ENCODE results near the gene NLN.
"Not testable (repeated sequence)": the region's sequence is repeated elsewhere in the genome, so short reads cannot be mapped to it uniquely, and the experiment has no call there.

The NLN gene

DNA sequence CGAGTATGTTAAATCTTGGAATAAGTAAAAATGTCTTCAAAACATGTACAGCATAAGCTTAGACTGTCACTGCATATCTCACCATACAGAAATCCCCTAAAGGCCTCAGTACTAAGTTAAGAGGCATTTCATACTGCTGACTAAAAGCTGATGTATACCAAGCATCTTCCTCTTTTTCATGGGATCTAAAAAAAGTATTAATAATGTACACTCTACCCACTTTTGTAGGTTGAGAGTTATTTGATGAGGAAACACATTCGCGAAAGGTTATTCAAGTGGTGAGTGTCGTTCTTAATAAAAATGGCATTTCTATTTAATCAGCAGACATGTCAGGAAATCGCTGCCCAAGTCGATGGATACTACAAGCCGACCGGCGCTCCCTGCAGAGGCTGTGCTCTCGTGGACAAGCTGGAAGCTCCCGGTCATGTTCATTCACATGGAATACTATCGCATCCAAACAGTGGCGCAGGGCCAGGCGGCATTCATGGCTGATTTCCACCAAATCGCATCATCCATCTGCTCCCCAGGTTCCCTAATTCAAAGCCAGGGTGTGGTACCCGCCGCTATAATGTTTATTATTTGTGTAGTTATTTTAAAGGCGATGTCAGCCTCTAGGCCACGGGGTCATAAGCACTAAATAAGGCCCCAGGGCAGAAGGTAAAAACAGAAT is 820 bp upstream of the NLN start:
- no peaks in the 10 kb centered on the region for H3K9me3 Mint-ChIP-seq (ENCODE audit: low read depth)
- peak overlapping the region; percentile 91 for H3K4me3 Mint-ChIP-seq
- H3K4me1 Mint-ChIP-seq (ENCODE audit: low read depth), result peaks cover 27% of the 10 kb centered on the region
- peak overlapping the region; percentile 95 for H3K27ac Mint-ChIP-seq
- H3K27me3 Mint-ChIP-seq, result no peaks in the 10 kb centered on the region
- H3K36me3 Mint-ChIP-seq, result no peaks in the 10 kb centered on the region

DNA sequence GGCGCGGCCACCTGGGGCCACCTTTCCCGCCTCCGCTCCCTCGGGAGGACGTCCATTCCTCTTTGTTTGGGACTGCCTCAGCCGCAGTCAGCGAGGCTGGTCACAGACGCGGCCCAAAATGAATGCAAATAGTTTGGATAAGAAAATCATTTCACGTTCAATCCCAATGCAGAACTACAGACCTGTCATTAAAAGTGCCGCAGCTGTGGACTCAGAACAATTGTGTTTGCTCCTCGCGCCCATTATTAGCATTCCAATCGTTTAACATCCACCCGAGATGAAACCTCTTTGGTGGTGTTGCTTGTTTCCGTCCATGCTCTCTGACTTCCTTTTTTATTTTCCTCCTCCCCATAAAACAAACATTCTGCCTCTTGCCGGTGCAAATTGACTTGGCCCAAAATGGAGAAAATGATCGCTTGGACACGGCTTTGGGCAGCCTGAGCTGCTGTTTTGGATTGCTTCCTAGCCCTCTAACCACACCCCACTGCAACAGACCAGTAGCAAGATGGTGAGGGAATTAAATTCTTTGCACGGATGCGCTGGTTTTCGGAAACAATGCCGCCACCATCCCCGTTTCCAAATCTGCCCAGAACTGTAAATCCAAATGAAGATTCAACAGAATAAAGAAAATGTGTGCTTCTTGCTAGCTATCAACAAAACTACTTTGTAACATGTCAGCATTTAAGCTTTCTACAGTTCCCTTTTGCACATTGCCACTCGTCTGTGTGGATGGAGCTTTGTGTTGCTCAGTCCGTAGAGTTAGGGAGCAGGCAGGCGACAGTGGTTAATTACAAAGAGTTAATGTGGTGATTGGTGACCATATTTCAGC is 784 bp downstream of the NLN start:
- Mint-ChIP-seq H3K4me3 (peak overlapping the region; percentile 92), H3K27me3 (no peaks in the 10 kb centered on the region), H3K9me3 (ENCODE audit: low read depth) (no peaks in the 10 kb centered on the region), H3K36me3 (no peaks in the 10 kb centered on the region), H3K27ac (peak overlapping the region; percentile 97), H3K4me1 (ENCODE audit: low read depth) (peaks cover 27% of the 10 kb centered on the region)

DNA sequence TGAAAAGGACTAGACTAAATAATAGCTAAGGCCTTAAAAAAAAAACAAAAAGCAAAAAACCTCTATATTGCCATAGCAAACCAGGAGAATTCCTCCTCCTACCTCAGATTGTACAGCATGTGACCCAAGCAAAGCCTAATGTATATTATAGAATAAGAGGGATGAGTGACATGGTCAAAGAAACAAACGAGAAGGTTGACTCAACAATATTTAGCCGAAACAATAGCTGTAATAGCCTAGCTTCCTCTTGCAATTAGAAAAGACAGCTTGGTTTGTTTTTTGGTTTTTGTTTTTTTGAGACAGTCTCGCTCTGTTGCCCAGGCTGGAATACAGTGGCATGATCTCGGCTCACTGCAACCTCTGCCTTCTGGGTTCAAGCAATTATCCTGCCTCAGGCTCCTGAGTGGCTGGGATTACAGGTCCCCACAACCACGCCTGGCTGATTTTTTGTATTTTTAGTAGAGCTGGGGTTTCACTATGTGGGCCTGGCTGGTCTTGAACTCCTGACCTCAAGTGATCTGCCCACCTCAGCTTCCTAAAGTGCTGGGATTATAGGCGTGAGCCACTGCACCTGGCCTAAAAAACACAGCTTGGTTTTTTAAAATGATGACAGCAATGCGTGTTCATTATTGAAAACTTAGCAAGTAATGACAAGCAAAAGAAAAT is 5.6 kb downstream of the NLN start:
- no peak overlapping the region for H3K27ac Mint-ChIP-seq
- H3K4me1 Mint-ChIP-seq (ENCODE audit: low read depth), result peaks cover 13% of the 10 kb centered on the region
- H3K4me3 Mint-ChIP-seq, result no peak overlapping the region
- peaks cover 2% of the 10 kb centered on the region for H3K36me3 Mint-ChIP-seq
- H3K27me3 Mint-ChIP-seq, result no peaks in the 10 kb centered on the region
- H3K9me3 Mint-ChIP-seq (ENCODE audit: low read depth), result no peaks in the 10 kb centered on the region

DNA sequence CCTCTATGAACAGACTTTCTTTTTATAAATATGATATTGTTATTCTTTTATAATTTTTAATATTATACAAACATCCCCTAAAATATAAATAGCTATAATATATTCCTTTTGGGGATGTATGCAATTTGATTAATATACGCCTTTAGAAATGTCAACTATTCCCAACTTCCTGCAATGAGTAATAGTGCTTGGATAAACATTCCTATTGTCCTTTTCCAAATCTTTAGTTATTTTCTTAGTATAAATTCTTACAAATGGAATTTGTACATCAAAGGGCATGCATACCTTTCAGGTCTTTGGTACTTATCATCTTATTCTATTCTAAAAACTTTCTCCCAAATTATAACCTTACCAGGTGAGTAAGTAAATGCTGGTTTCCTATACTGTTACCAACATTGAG is 6.2 kb downstream of the NLN start:
- Mint-ChIP-seq H3K36me3 (peaks cover 2% of the 10 kb centered on the region), H3K27me3 (no peaks in the 10 kb centered on the region), H3K9me3 (ENCODE audit: low read depth) (no peaks in the 10 kb centered on the region), H3K4me1 (ENCODE audit: low read depth) (peaks cover 8% of the 10 kb centered on the region), H3K4me3 (no peak overlapping the region), H3K27ac (no peak overlapping the region)

DNA sequence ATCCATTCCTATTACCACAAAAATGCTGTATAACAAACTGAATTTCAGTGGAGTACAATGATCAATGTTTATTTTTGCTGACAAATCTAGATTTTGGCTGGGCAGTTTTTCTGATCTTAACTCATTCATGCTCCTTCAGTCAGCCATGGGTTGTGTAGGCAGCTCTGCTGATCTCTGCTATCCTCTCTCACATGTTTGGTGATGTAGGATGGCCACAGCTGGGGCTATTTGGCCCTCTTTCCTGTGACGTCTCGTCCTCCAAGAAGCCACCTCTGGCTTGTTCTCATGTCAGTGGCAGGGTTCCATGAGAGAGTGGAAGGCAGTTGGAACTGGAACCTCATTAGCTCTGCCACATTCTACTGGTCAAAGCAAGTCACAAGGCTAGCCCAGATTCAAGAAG is 8.9 kb downstream of the NLN start:
- H3K9me3 Mint-ChIP-seq (ENCODE audit: low read depth), result no peaks in the 10 kb centered on the region
- peaks cover 16% of the 10 kb centered on the region for H3K4me1 Mint-ChIP-seq (ENCODE audit: low read depth)
- H3K4me3 Mint-ChIP-seq, result no peak overlapping the region
- H3K36me3 Mint-ChIP-seq, result peaks cover 5% of the 10 kb centered on the region
- H3K27me3 Mint-ChIP-seq, result no peaks in the 10 kb centered on the region
- no peak overlapping the region for H3K27ac Mint-ChIP-seq

DNA sequence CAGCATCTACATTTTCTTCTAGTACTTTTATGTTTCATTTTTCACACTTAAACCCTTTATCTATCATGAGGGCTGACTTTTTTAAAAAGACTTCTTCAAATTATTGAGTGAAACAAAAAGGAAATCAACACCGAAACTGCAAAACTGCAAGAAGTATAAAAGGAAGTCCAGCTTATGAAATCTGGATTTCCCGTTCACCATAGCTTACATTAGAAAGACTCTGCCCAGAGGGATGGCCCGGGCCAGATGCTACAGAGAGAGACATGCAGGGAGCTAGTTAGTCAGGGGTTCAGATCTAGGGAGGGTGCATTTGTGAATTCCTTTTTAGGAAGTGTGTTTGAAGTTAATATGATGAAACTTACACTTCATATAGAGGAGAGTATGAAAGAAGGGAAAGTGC is 10.0 kb downstream of the NLN start:
- H3K9me3 Mint-ChIP-seq (ENCODE audit: low read depth); H3K36me3 Mint-ChIP-seq; H3K4me3 Mint-ChIP-seq; H3K27me3 Mint-ChIP-seq; H3K27ac Mint-ChIP-seq: not testable (repeated sequence)
- H3K4me1 Mint-ChIP-seq (ENCODE audit: low read depth), result peaks cover 16% of the 10 kb centered on the region

DNA sequence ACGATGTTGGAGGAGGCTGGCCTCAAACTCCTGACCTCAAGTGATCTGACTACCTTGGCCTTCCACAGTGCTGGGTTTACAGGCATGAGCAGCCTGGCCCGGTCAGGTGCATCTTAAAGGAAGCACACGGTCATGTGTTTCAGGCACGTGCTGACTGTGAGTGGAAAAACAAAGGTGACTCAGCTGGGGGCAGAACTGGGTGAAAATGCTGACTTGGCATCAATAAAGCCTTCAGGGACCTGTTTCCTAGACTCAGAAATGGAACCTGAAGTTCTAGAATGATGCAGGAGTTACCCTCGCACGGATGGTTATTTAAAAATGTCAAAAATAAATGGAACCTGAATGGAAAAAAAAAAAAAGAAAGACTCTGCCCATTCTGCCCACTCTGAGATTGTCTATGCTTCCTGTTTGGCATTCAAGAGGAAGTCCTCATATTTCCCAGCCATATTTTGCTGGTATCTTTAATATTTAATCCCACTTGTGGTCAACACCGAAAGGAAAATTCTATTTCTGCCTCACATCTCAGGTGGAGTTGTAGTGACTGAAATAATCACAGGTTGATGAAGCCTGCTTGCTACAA is 12.3 kb downstream of the NLN start:
- H3K27me3 Mint-ChIP-seq, H3K27ac Mint-ChIP-seq, H3K4me3 Mint-ChIP-seq: not testable (repeated sequence)

DNA sequence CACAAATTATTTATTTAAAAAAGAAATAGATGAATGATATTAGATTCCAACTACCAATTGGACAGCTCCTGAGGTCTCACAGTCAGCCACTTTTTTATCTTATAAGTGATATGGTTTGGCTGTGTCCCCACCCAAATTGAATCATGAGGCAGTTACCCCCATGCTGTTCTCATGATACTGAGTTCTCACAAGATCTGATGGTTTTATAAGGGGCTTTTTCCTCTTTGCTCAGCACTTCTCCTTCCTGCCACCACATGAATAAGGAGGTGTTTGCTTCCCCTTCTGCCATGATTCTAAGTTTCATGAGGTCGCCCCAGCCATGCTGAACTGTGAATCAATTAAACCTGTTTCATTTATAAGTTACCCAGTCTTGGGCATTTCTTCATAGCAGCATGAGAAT is 12.9 kb downstream of the NLN start:
- Mint-ChIP-seq H3K36me3 (peaks cover 7% of the 10 kb centered on the region), H3K27ac (no peak overlapping the region), H3K4me1 (ENCODE audit: low read depth) (peaks cover 16% of the 10 kb centered on the region), H3K9me3 (ENCODE audit: low read depth) (no peaks in the 10 kb centered on the region), H3K27me3 (no peaks in the 10 kb centered on the region), H3K4me3 (no peak overlapping the region)

More for the DNA sequence above, 12.3 kb downstream of the NLN start:
- peaks cover 16% of the 10 kb centered on the region for H3K4me1 Mint-ChIP-seq (ENCODE audit: low read depth)
- not testable (repeated sequence) for H3K36me3 Mint-ChIP-seq; H3K9me3 Mint-ChIP-seq (ENCODE audit: low read depth)

DNA sequence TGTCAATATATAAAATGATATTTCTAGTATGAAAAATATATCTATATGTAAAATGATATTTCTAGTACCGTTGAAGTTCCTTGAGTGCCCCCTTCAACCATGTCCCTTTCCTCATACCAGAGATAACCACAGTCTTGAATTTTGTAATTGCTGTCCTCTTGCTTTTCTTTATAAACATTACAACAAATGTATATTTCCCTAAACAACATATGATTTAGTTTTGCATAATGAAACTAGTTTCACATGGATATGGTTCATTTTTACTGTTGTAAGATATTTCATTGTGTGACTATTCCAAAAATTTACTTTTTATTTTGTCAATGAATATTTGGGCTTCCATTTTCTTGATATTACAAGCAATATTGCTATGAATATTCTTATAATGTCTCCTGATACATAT is 14.0 kb downstream of the NLN start:
- Mint-ChIP-seq H3K36me3 (peaks cover 5% of the 10 kb centered on the region), H3K9me3 (ENCODE audit: low read depth) (no peaks in the 10 kb centered on the region), H3K27ac (no peak overlapping the region), H3K4me3 (no peak overlapping the region), H3K4me1 (ENCODE audit: low read depth) (peaks cover 16% of the 10 kb centered on the region), H3K27me3 (no peaks in the 10 kb centered on the region)

DNA sequence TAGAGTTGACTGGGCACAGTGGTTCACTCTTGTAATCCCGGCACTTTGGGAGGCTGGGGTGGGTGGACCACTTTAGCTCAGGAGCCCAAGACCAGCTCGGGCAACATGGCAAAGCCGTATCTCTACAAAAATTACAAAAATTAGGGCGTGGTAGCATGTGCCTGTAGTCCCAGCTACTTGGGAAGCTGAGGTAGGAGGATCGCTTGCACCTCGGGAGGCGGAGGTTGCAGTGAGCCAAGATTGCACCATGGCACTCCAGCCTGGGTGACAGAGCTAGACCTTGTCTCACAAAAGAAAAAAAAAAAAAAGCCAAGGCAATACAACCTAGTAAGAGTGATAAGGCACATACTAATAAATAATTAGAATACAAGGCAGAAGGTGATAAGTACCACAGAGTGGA is 15.8 kb downstream of the NLN start:
- Mint-ChIP-seq H3K4me3 (no peak overlapping the region), H3K27ac (no peak overlapping the region)

DNA sequence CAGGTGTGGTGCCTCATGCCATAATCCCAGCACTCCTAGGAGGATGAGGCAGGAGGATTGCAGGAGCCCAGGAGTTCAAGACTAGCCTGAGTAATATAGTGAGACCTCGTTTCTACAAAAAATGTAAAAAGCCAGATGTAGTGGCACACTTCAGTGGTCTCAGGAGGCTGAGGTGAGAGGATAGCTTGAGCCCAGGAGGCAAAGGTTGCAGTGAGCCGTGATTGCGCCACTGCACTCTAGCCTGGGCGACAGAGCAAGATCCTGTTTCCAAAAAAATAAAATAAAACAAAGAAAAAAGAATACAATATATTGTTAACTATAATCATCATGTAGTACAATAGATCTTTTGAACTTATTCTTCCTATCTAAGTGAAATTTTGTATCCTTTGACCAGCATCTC is 16.3 kb downstream of the NLN start:
- no peak overlapping the region for H3K27ac Mint-ChIP-seq
- H3K9me3 Mint-ChIP-seq (ENCODE audit: low read depth), result no peaks in the 10 kb centered on the region
- no peaks in the 10 kb centered on the region for H3K27me3 Mint-ChIP-seq
- peaks cover 5% of the 10 kb centered on the region for H3K36me3 Mint-ChIP-seq
- H3K4me1 Mint-ChIP-seq (ENCODE audit: low read depth), result peaks cover 20% of the 10 kb centered on the region
- H3K4me3 Mint-ChIP-seq, result no peak overlapping the region

More for the DNA sequence above, 15.8 kb downstream of the NLN start:
- no peaks in the 10 kb centered on the region for H3K27me3 Mint-ChIP-seq
- H3K4me1 Mint-ChIP-seq (ENCODE audit: low read depth), result peaks cover 18% of the 10 kb centered on the region
- peaks cover 5% of the 10 kb centered on the region for H3K36me3 Mint-ChIP-seq
- no peaks in the 10 kb centered on the region for H3K9me3 Mint-ChIP-seq (ENCODE audit: low read depth)

DNA sequence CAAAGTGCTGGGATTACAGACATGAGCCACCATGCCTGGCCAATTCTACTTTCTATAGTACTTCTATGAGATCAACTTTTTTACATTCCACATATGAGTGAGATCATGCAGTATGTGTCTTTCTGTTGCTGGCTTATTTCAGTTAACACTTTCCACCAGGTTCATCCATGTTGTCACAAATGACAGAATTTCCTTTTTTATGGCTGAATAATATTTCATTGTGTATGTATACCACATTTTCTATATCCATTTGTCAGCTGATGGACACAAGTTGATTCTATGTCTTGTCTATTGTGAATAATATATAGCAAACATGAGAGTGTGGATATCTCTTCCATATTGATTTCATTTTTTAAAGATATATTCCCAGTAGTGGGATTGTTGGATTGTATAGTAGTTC is 17.2 kb downstream of the NLN start:
- H3K36me3 Mint-ChIP-seq, result peaks cover 5% of the 10 kb centered on the region
- peaks cover 20% of the 10 kb centered on the region for H3K4me1 Mint-ChIP-seq (ENCODE audit: low read depth)
- no peaks in the 10 kb centered on the region for H3K9me3 Mint-ChIP-seq (ENCODE audit: low read depth)
- no peaks in the 10 kb centered on the region for H3K27me3 Mint-ChIP-seq
- no peak overlapping the region for H3K4me3 Mint-ChIP-seq
- H3K27ac Mint-ChIP-seq, result no peak overlapping the region

DNA sequence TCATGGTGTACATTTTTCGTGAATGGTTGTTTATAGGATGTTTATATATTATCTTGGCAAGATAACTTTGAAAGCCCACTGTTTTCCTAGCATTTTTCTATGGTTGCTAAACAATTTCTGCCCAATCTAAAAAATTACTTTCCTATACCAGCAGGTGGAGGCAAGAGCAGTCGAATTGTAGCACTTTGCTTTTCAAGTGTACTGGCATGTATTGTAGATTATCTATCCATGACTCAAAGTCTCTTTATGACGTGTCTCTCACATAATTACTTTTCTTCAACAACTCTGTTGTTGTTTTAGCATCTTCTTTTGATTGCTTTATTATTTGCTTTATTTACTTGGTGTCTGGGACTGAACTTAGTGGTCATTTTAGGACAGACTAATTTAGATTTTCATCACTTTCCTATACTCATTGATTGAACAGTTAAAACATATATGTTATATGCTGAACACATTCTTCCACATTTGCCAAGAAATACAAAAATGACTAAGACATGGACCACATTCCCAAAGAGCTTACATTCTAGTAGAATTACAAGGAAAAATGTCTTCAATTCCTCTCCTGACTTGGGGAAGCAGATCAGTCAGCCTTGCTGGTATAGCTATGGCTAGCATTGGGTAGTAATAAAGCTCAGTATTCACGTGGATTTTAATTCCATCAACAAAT is 20.7 kb downstream of the NLN start:
- Mint-ChIP-seq H3K4me3 (no peak overlapping the region), H3K27me3 (no peaks in the 10 kb centered on the region), H3K4me1 (ENCODE audit: low read depth) (peaks cover 4% of the 10 kb centered on the region), H3K27ac (no peak overlapping the region), H3K9me3 (ENCODE audit: low read depth) (no peaks in the 10 kb centered on the region), H3K36me3 (peaks cover 8% of the 10 kb centered on the region)

DNA sequence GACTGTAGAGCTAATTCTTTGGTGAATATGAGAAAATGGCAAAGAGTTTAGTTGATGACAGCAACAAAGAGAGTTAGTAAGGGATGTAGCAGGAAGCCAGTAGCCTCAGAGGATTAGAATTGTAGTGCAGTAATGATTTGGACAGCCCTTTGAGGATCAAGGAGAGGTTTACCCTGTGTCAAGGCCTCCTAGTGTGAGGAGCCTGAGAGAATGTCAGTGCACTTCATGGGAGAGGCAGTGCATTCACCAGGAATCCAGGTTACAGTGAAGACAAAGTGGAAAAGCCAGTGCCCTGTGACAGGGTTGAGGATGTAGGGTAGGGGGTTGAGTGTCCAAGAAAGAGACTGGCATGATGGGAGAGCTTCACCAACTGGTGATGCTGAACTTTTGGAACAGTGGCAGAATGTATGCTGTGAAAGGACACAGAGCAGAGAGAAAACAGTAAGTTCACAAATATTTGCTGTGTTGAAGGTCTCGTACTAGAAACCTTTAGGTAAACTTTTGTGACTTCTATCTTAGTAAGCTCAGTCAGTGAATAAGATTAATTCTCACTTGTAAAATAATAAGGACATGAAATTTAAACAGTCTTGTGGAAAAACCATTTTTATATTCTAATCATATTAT is 27.3 kb downstream of the NLN start:
- no peak overlapping the region for H3K27ac Mint-ChIP-seq

More for the DNA sequence above, 27.3 kb downstream of the NLN start:
- H3K27me3 Mint-ChIP-seq, result no peaks in the 10 kb centered on the region
- no peak overlapping the region for H3K4me3 Mint-ChIP-seq
- peaks cover 8% of the 10 kb centered on the region for H3K4me1 Mint-ChIP-seq (ENCODE audit: low read depth)
- no peaks in the 10 kb centered on the region for H3K9me3 Mint-ChIP-seq (ENCODE audit: low read depth)
- H3K36me3 Mint-ChIP-seq, result peaks cover 5% of the 10 kb centered on the region

Measured in activated naive CD8-positive, alpha-beta T cell (primary cell).